Endothelial cell of umbilical vein (primary cell): ENCODE data around the gene HTR3A. TPM values are rescaled to one million over a fixed set of nuclear protein-coding genes. Genes with fewer than 3 reads are reported as not detected.

Source experiments
- BruUV-seq: library from RNA; stranded (reverse); fragments of 400-500 nt; replicated peaks from 2 replicates; lab custom pipeline; 2021; lab: Mats Ljungman, UMichigan
- CTCF ChIA-PET: fragments of 300-600, 350-600 bp; sonication (Branson Sonifier 250); formaldehyde crosslinking; loops from one replicate; lab custom pipeline; 2021; ENCODE audit warnings: antibody characterized with exemption, inconsistent platforms; lab: Charles Lee
- POLR2A ChIA-PET: fragments of 300-600, 350-600 bp; sonication (Branson Sonifier 250); formaldehyde crosslinking; loops from one replicate; lab custom pipeline; 2021; ENCODE audit warnings: antibody characterized with exemption, inconsistent platforms; lab: Charles Lee
- DNase-seq: peaks from one replicate; pipeline ENCODE4 v3.0.0-alpha.2; 2011; ENCODE audit warnings: low read depth, low spot score
- FAIRE-seq: peaks from 2 replicates; lab custom pipeline; 2011; peaks lifted over from hg19 to GRCh38; lab: Jason Lieb, UNC
- H2AFZ ChIP-seq: 2 replicates; pipeline ENCODE4 v1.6.0; 2012; ENCODE audit warnings: low read depth, low read length, control low read depth, inconsistent platforms
- H3K27ac ChIP-seq: 2 replicates; pipeline ENCODE4 v1.5.1; 2011; ENCODE audit warnings: low read depth, mild to moderate bottlenecking, control low read depth, low read length, moderate library complexity; ENCODE audit not compliant: insufficient read depth
- H3K27me3 ChIP-seq, 2 experiments: 2 replicates each; pipeline versions ENCODE4 v1.6.0 to v1.6.1; 2011; ENCODE audit warnings: low read length in 2 of 2, mixed read lengths in 1 of 2; ENCODE audit not compliant: control insufficient read depth in 2 of 2, insufficient read depth in 2 of 2
- H3K36me3 ChIP-seq, 2 experiments: 2 replicates in 1 of 2; 3 replicates in 1 of 2; pipeline ENCODE4 v1.5.1; 2011; ENCODE audit warnings: low read length in 2 of 2, mild to moderate bottlenecking in 1 of 2, moderate library complexity in 1 of 2; ENCODE audit not compliant: control insufficient read depth in 2 of 2, insufficient read depth in 2 of 2; ENCODE audit errors: extremely low read depth in 1 of 2
- H3K4me1 ChIP-seq: 3 replicates; pipeline ENCODE4 v1.5.1; 2011; ENCODE audit warnings: mild to moderate bottlenecking, low read length; ENCODE audit not compliant: control insufficient read depth, insufficient read depth; ENCODE audit errors: extremely low read depth
- H3K4me2 ChIP-seq: 2 replicates; pipeline ENCODE4 v1.6.1; 2011; ENCODE audit warnings: low read length, control low read depth, mixed read lengths; ENCODE audit not compliant: insufficient read depth
- H3K4me3 ChIP-seq, 3 experiments: fragments of 200-600 bp in 1 of 3; sonication (generic), shearing (Covaris generic) in 1 of 3; replicated peaks in 1 of 3; 2 replicates each; pipeline ENCODE4 v1.5.1; 2011 to 2016; ENCODE audit warnings: control low read depth in 3 of 3, low read length in 3 of 3, mild to moderate bottlenecking in 2 of 3, inconsistent platforms in 1 of 3, low read depth in 1 of 3, moderate library complexity in 1 of 3; ENCODE audit not compliant: insufficient read depth in 1 of 3
- H3K79me2 ChIP-seq: 2 replicates; pipeline ENCODE4 v1.6.0; 2012; ENCODE audit warnings: low read length, inconsistent platforms; ENCODE audit not compliant: control insufficient read depth, insufficient read depth
- H3K9ac ChIP-seq: replicated peaks from 2 replicates; pipeline ENCODE3; 2011; ENCODE audit warnings: low read length, control low read depth; ENCODE audit not compliant: insufficient read depth; ENCODE audit errors: extremely low read depth
- H3K9me1 ChIP-seq: replicated peaks from 3 replicates; pipeline ENCODE4 v1.6.0; 2011; ENCODE audit warnings: mild to moderate bottlenecking, low read length; ENCODE audit not compliant: control insufficient read depth, insufficient read depth; ENCODE audit errors: extremely low read depth
- H3K9me3 ChIP-seq: replicated peaks from 2 replicates; pipeline ENCODE4 v1.5.1; 2012; ENCODE audit warnings: low read length, inconsistent platforms; ENCODE audit not compliant: control insufficient read depth, insufficient read depth
- H4K20me1 ChIP-seq: replicated peaks from 2 replicates; pipeline ENCODE3; 2011; ENCODE audit warnings: mild to moderate bottlenecking, low read length; ENCODE audit not compliant: control insufficient read depth, insufficient read depth; ENCODE audit errors: extremely low read depth
- EZH2 ChIP-seq: IDR thresholded peaks from 2 replicates; pipeline ENCODE4 v1.6.1; 2012; ENCODE audit warnings: borderline replicate concordance, low read depth, mild to moderate bottlenecking, moderate library complexity, low read length, inconsistent platforms; ENCODE audit not compliant: severe bottlenecking
- FOS ChIP-seq: IDR thresholded peaks from 2 replicates; pipeline ENCODE4 v1.6.1; 2011; ENCODE audit warnings: mild to moderate bottlenecking, low read length, moderate library complexity, borderline replicate concordance; ENCODE audit not compliant: insufficient read depth
- GATA2 ChIP-seq: IDR thresholded peaks from 2 replicates; pipeline ENCODE4 v1.7.0; 2011; ENCODE audit warnings: low read depth, mild to moderate bottlenecking, moderate library complexity, mixed read lengths, low read length; ENCODE audit not compliant: insufficient read length, insufficient read depth
- JUN ChIP-seq: IDR thresholded peaks from 2 replicates; pipeline ENCODE4 v1.6.1; 2011; ENCODE audit warnings: borderline replicate concordance, low read depth; ENCODE audit not compliant: insufficient read length, insufficient read depth
- MAX ChIP-seq: IDR thresholded peaks from 2 replicates; pipeline ENCODE4 v1.6.1; 2011; ENCODE audit not compliant: insufficient read depth, insufficient read length
- MYC ChIP-seq: IDR thresholded peaks from one replicate; pipeline ENCODE4 v1.6.1; 2011; ENCODE audit warnings: mild to moderate bottlenecking, low read depth, low read length
- POLR2A ChIP-seq: IDR thresholded peaks from 2 replicates; pipeline ENCODE4 v1.6.1; 2012; ENCODE audit warnings: low read depth, mild to moderate bottlenecking, control low read depth, low read length
- POLR2AphosphoS5 ChIP-seq: IDR thresholded peaks from 2 replicates; pipeline ENCODE4 v1.6.1; 2012; ENCODE audit warnings: low read depth, mild to moderate bottlenecking, control low read depth, low read length, moderate library complexity; ENCODE audit not compliant: insufficient read depth
- dilution Hi-C: fragments of 300-500 bp; cut with MboI; formaldehyde crosslinking; loops from one replicate; pipeline ENCODE4 v1.15.0; 2019; ENCODE audit warnings: low sequenced_read_pairs; ENCODE audit not compliant: extremely low pct_ligation_motif_present
- intact Hi-C: fragments of 100-400 bp; cut with micrococcal nuclease; formaldehyde crosslinking; loops from one replicate; pipeline ENCODE4 v1.10.0; 2022
- polyA plus RNA-seq, 4 experiments: library from polyadenylated mRNA; depleted of rRNA in 3 of 4; stranded (reverse) in 3 of 4; unstranded in 1 of 4; fragments of >200 nt; gene quantifications; 2 replicates each; pipeline versions ENCODE4 v1.2.1 to v1.2.3, GENCODE V29; 2011 to 2012; ENCODE audit warnings: missing spikeins in 1 of 4
- total RNA-seq: library from RNA; stranded (reverse); gene quantifications from 2 replicates; pipeline ENCODE4 v1.2.3, GENCODE V29; 2021
- TF ChIP-seq, protein P1 (sequence below), 2 donors: IDR thresholded peaks; 1 replicate in 1 of 2; 2 replicates in 1 of 2; pipeline ENCODE4 v1.5.1; 2011; ENCODE audit warnings: low read length in 2 of 2, mild to moderate bottlenecking in 2 of 2, moderate library complexity in 2 of 2, control low read depth in 1 of 2, inconsistent platforms in 1 of 2, low read depth in 1 of 2; ENCODE audit not compliant: insufficient read depth in 1 of 2; ENCODE audit errors: extremely low read depth in 1 of 2

Gene HTR3A
- total and polyA plus RNA-seq, 2 donors (not counting 3 experiments of a cell fraction or from before 2014, with no cell fraction given), result not detected

DNA sequence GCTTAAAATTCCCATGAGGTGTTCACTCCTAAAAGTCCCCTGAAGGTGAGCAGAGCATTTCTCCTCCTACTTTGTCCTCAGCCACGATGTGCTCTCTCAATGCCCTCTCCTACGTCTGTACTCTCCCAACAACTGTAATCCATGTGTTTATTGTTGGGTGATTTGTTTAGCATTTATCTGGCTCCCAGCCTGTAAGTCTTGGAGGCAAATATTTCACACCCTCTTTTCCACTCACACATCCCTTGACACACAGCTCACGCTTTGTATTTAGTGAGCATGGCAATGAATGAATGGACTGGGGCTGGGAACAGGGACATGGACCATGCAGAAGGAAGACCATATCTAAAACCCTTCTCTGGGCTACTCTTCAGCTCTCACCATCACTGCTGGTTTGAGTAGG lies 22.6 kb downstream of the HTR3A start:
- H3K4me2 ChIP-seq, result no peak overlapping the region
- H3K27ac ChIP-seq, result no peak overlapping the region
- TF ChIP-seq GATA2 (no peak), EZH2 (no peak), JUN (no peak)
- H3K9ac ChIP-seq, result no peak overlapping the region
- intact Hi-C loops, result no loop called here
- no peaks in the 10 kb centered on the region for H3K9me1 ChIP-seq
- H3K27me3 ChIP-seq, result peaks cover 4 to 8% of the 10 kb centered on the region in 2 experiments
- FAIRE-seq (no peak), DNase-seq (no peak)
- POLR2A ChIA-PET, result no interaction called here
- no peak overlapping the region for H2AFZ ChIP-seq
- CTCF ChIA-PET, result interaction anchor here (0.6 to 19.6 kb wide), 2 partner anchors 184 to 264 kb away, joined by 3 to 539 read pairs; no protein-coding TSS in a partner anchor
- no peaks in the 10 kb centered on the region for H4K20me1 ChIP-seq
- no peaks in the 10 kb centered on the region for H3K4me1 ChIP-seq
- no TSS peak for BruUV-seq
- dilution Hi-C loops, result no loop called here
- no peaks in the 10 kb centered on the region for H3K36me3 ChIP-seq
- H3K79me2 ChIP-seq, result no peaks in the 10 kb centered on the region
- H3K4me3 ChIP-seq, result no peak overlapping the region
- H3K9me3 ChIP-seq, result no peaks in the 10 kb centered on the region

- intact Hi-C loops, result no loop called here
- Histone ChIP-seq H3K9me1 (no peaks in the 10 kb centered on the region), H3K9ac (no peak overlapping the region), H3K79me2 (no peaks in the 10 kb centered on the region), H2AFZ (no peak overlapping the region), H3K4me2 (no peak overlapping the region), H3K27me3 (peaks cover 4 to 8% of the 10 kb centered on the region in 2 experiments), H3K4me1 (no peaks in the 10 kb centered on the region), H3K4me3 (no peak overlapping the region), H3K9me3 (no peaks in the 10 kb centered on the region), H4K20me1 (no peaks in the 10 kb centered on the region), H3K27ac (no peak overlapping the region), H3K36me3 (no peaks in the 10 kb centered on the region)
- no TSS peak for BruUV-seq
- FAIRE-seq (no peak), DNase-seq (no peak)
- dilution Hi-C loops, result no loop called here
- CTCF ChIA-PET, result interaction anchor here (19.6 kb wide), 1 partner anchor 263 kb away, joined by 539 read pairs; no protein-coding TSS in a partner anchor
- POLR2A ChIA-PET, result no interaction called here
- TF ChIP-seq GATA2 (no peak), JUN (no peak), EZH2 (no peak), MAX (no peak), POLR2A (no peak), POLR2AphosphoS5 (no peak), MYC (no peak), FOS (no peak)
- TF ChIP-seq, protein P1, sequence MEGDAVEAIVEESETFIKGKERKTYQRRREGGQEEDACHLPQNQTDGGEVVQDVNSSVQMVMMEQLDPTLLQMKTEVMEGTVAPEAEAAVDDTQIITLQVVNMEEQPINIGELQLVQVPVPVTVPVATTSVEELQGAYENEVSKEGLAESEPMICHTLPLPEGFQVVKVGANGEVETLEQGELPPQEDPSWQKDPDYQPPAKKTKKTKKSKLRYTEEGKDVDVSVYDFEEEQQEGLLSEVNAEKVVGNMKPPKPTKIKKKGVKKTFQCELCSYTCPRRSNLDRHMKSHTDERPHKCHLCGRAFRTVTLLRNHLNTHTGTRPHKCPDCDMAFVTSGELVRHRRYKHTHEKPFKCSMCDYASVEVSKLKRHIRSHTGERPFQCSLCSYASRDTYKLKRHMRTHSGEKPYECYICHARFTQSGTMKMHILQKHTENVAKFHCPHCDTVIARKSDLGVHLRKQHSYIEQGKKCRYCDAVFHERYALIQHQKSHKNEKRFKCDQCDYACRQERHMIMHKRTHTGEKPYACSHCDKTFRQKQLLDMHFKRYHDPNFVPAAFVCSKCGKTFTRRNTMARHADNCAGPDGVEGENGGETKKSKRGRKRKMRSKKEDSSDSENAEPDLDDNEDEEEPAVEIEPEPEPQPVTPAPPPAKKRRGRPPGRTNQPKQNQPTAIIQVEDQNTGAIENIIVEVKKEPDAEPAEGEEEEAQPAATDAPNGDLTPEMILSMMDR (IDR thresholded peaks at IDR 0.05; ENCODE audit: extremely low read depth in 1 of 2, insufficient read depth in 1 of 2, low read depth in 1 of 2, low read length in 2 of 2), result no peak
Observed at GRCh38 chr11:113998574-113998973, 23.7 kb downstream of the HTR3A start.
